ENCODE results near the gene PHGDH. TPM values are rescaled to one million over a fixed set of nuclear protein-coding genes. Genes with fewer than 3 reads are reported as not detected.

PHGDH gene
- total and polyA plus RNA-seq, 9 of the 15 experiments (the other 6 are each of a cell fraction or from before 2014, with no cell fraction given), result 6.7 to 84.2 (median 36.2) TPM

GRCh38 chr1:119673171-119673940 lies 38.4 kb upstream of the PHGDH start:
- no peak for TF ChIP-seq ZNF280B (CRISPR knock-in tag; IDR thresholded peaks at IDR 0.05)
- no peak for TF ChIP-seq ZNF174 (CRISPR knock-in tag; IDR thresholded peaks at IDR 0.05)
- TF ChIP-seq POLR2AphosphoS2 (IDR thresholded peaks at IDR 0.05; ENCODE audit: low read length), result no peak
- TF ChIP-seq ESRRA (IDR thresholded peaks at IDR 0.05; ENCODE audit: borderline replicate concordance, low read depth), result no peak
- TF ChIP-seq ZNF586 (CRISPR knock-in tag; conservative IDR thresholded peaks at IDR 0.05), result no peak
- no peak for TF ChIP-seq ASH1L (IDR thresholded peaks at IDR 0.05; ENCODE audit: borderline replicate concordance, low read depth, partially characterized antibody)
- H3K9me1 ChIP-seq (ENCODE audit: control insufficient read depth, insufficient read depth, low read length), result no peaks in the 10 kb centered on the region
- no peak overlapping the region for H2AFZ ChIP-seq (ENCODE audit: low read depth, low read length)
- no peak overlapping the region for H3K9ac ChIP-seq (ENCODE audit: insufficient read depth in 1 of 2, low read depth in 2 of 2, low read length in 2 of 2)
- DNase-seq (ENCODE audit: extremely low read depth in 1 of 4, low spot score in 3 of 4) (no peak), FAIRE-seq (no peak), ATAC-seq (no peak)
- H4K20me1 ChIP-seq (replicated peaks; ENCODE audit: control insufficient read depth, insufficient read depth, low read length), result no peaks in the 10 kb centered on the region
- in situ Hi-C loops (cut with MboI), result no loop called here
- intact Hi-C loops (cut with micrococcal nuclease), result loop anchor here (10.0 kb wide), 1 partner anchor 199 kb away; no protein-coding TSS in a partner anchor
- ChIA-PET POLR2A (interaction anchor here (0.5 to 1.8 kb wide), 2 partner anchors 25 to 53 kb away, joined by 3 to 7 read pairs; partner anchors contain the start of gene ZNF697), CTCF (ENCODE audit: low intra/inter-chr PET ratio) (interaction anchor here (1.2 to 3.4 kb wide), 2 partner anchors 27 to 61 kb away, joined by 3 to 56 read pairs; no protein-coding TSS in a partner anchor)
- H3K79me2 ChIP-seq (ENCODE audit: control insufficient read depth, insufficient read depth, low read length), result no peaks in the 10 kb centered on the region
- peaks cover 0 to 18% of the 10 kb centered on the region in 2 experiments; a peak in 3 of 5 replicates for H3K4me1 ChIP-seq (replicated peaks in 1 of 2; ENCODE audit: control insufficient read depth in 2 of 2, insufficient read depth in 2 of 2, low read length in 2 of 2)
- no peak overlapping the region for H3K27ac ChIP-seq (ENCODE audit: extremely low read depth, low read depth, low read length)
- no peaks in the 10 kb centered on the region; a peak in 2 of 5 replicates for H3K27me3 ChIP-seq (ENCODE audit: control insufficient read depth in 2 of 2, insufficient read depth in 2 of 2, low read length in 2 of 2)
- no peak overlapping the region for H3K4me3 ChIP-seq
- 36% methylated on average over 4 of the region's 4 CpGs for WGBS (ENCODE audit: insufficient coverage, low coverage, missing lambda C conversion rate)
- no TSS peak for BruUV-seq (replicated peaks)
- no peak overlapping the region for H3K4me2 ChIP-seq (ENCODE audit: insufficient read depth, low read length)
- H3K9me3 ChIP-seq (replicated peaks; ENCODE audit: control insufficient read depth, insufficient read depth, low read depth, low read length), result no peaks in the 10 kb centered on the region
- no peaks in the 10 kb centered on the region for H3K36me3 ChIP-seq (ENCODE audit: control insufficient read depth, insufficient read depth, low read length)

All from K562 (cell line).